Smooth muscle cell (in vitro differentiated cells): ENCODE measurements around the gene EMC8. TPM values are rescaled to one million over a fixed set of nuclear protein-coding genes. Genes with fewer than 3 reads are reported as not detected.

Experiments
- DNase-seq: peaks from one replicate; lab custom pipeline; 2025; ENCODE audit not compliant: unreplicated experiment; lab: John Stamatoyannopoulos, UW
- H2AFZ ChIP-seq: fragments of 200-600 bp; sonication (generic); 2 replicates; pipeline ENCODE4 v1.6.0; 2016; ENCODE audit warnings: antibody characterized with exemption, low read depth, mild to moderate bottlenecking
- H3F3A ChIP-seq: fragments of 200-600 bp; sonication (generic); 2 replicates; pipeline ENCODE4 v1.6.0; 2017; ENCODE audit warnings: antibody characterized with exemption, low read depth
- H3K27ac ChIP-seq: fragments of 200-600 bp; sonication (generic); 2 replicates; pipeline ENCODE4 v1.5.1; 2016; ENCODE audit warnings: low read depth, mild to moderate bottlenecking
- H3K27me3 ChIP-seq: fragments of 200-600 bp; sonication (generic); 2 replicates; pipeline ENCODE4 v1.6.1; 2016; ENCODE audit warnings: low read depth, mild to moderate bottlenecking
- H3K36me3 ChIP-seq: fragments of 200-600 bp; sonication (generic); 2 replicates; pipeline ENCODE4 v1.5.1; 2016; ENCODE audit warnings: low read depth
- H3K4me1 ChIP-seq: fragments of 200-600 bp; sonication (generic); 2 replicates; pipeline ENCODE4 v1.5.1; 2016; ENCODE audit warnings: low read depth
- H3K4me2 ChIP-seq: fragments of 200-600 bp; sonication (generic); 2 replicates; pipeline ENCODE4 v1.6.0; 2016; ENCODE audit warnings: mild to moderate bottlenecking
- H3K4me3 ChIP-seq: fragments of 200-600 bp; sonication (generic); 2 replicates; pipeline ENCODE4 v1.5.1; 2016; ENCODE audit warnings: mild to moderate bottlenecking
- H3K79me2 ChIP-seq: fragments of 200-600 bp; sonication (generic); 2 replicates; pipeline ENCODE4 v1.6.0; 2016; ENCODE audit warnings: low read depth, mild to moderate bottlenecking
- H3K9ac ChIP-seq: fragments of 200-600 bp; sonication (generic); 2 replicates; pipeline ENCODE4 v1.6.0; 2016; ENCODE audit warnings: low read depth
- H3K9me3 ChIP-seq: fragments of 200-600 bp; sonication (generic); replicated peaks from 2 replicates; pipeline ENCODE4 v1.5.1; 2016; ENCODE audit warnings: low read depth
- H4K20me1 ChIP-seq: fragments of 200-600 bp; sonication (generic); 2 replicates; pipeline ENCODE4 v1.6.0; 2016; ENCODE audit warnings: low read depth
- CTCF ChIP-seq: fragments of 200-600 bp; sonication (generic); IDR thresholded peaks from 2 replicates; pipeline ENCODE4 v1.5.1; 2017; ENCODE audit warnings: borderline replicate concordance, mild to moderate bottlenecking, antibody characterized with exemption; ENCODE audit not compliant: insufficient read depth, poor library complexity, severe bottlenecking
- WGBS: methylation state at CpG from one replicate; pipeline ENCODE4 v1.1.7; 2016; ENCODE audit warnings: low lambda C conversion rate; 5-methylcytosine and 5-hydroxymethylcytosine counted together
- polyA plus RNA-seq: library from polyadenylated mRNA; unstranded; fragments of >200 nt; fragmentation: Nextera tagmentation; extraction: Ambion mirVana; gene quantifications from 2 replicates; pipeline ENCODE4 v1.2.1, GENCODE V29; 2016
- total RNA-seq: library from RNA; depleted of rRNA; stranded (reverse); fragments of >200 nt; gene quantifications from 2 replicates; pipeline ENCODE4 v1.2.3, GENCODE V29; 2014

Gene EMC8
- 32.8 and 40.4 TPM in 2 replicates for total RNA-seq
- polyA plus RNA-seq: 40.9 and 49.2 TPM in 2 replicates

GRCh38 chr16:85799497-85800320 lies at the start of gene EMC8, which contains the start of gene COX4I1:
Gene EMC8 (minus strand): TSS chr16:85799544. CDS start chr16:85799295, 249 bp downstream.
Gene COX4I1 (plus strand): TSS chr16:85799695. CDS start chr16:85801206, 1,511 bp downstream.
- Histone ChIP-seq H3K79me2 (peaks cover 75% of the 10 kb centered on the region), H3F3A (no peaks in the 10 kb centered on the region), H3K9ac (peak within 1 kb of the TSS; percentile 99), H3K4me2 (peak within 1 kb of the TSS; percentile 93), H3K36me3 (no peaks in the 10 kb centered on the region), H2AFZ (peak within 1 kb of the TSS; percentile 83), H3K27ac (peak within 1 kb of the TSS; percentile 96), H3K4me1 (peaks cover 19% of the 10 kb centered on the region), H3K4me3 (peak within 1 kb of the TSS; percentile 87), H4K20me1 (peaks cover 59% of the 10 kb centered on the region), H3K27me3 (no peaks in the 10 kb centered on the region), H3K9me3 (no peaks in the 10 kb centered on the region)
- 1% methylated on average over 69 of the region's 87 CpGs for WGBS
- no peak for TF ChIP-seq CTCF
- peak; percentile 65 for DNase-seq

GRCh38 chr16:85848986-85849385 lies 49.6 kb upstream of the EMC8 start:
- no peaks in the 10 kb centered on the region for H3K9me3 ChIP-seq
- 60% methylated on average over 9 of the region's 9 CpGs for WGBS
- H3K27ac ChIP-seq: no peak overlapping the region
- no peaks in the 10 kb centered on the region for H3K79me2 ChIP-seq
- H3K36me3 ChIP-seq: no peaks in the 10 kb centered on the region
- no peak overlapping the region for H3K4me3 ChIP-seq
- no peak overlapping the region for H3K4me2 ChIP-seq
- DNase-seq: no peak
- no peaks in the 10 kb centered on the region for H3K4me1 ChIP-seq
- no peak overlapping the region for H2AFZ ChIP-seq
- H3F3A ChIP-seq: no peaks in the 10 kb centered on the region
- no peaks in the 10 kb centered on the region for H4K20me1 ChIP-seq
- H3K27me3 ChIP-seq: no peaks in the 10 kb centered on the region
- TF ChIP-seq CTCF: no peak
- H3K9ac ChIP-seq: no peak overlapping the region

- no peaks in the 10 kb centered on the region for H3F3A ChIP-seq
- H3K4me1 ChIP-seq: no peaks in the 10 kb centered on the region
- H3K79me2 ChIP-seq: no peaks in the 10 kb centered on the region
- H3K27ac ChIP-seq: no peak overlapping the region
- no peak overlapping the region for H2AFZ ChIP-seq
- no peak overlapping the region for H3K4me2 ChIP-seq
- no peak overlapping the region for H3K4me3 ChIP-seq
- no peak overlapping the region for H3K9ac ChIP-seq
- DNase-seq: no peak
- 88% methylated on average over 39 of the region's 39 CpGs for WGBS
- no peaks in the 10 kb centered on the region for H3K36me3 ChIP-seq
- H3K9me3 ChIP-seq: no peaks in the 10 kb centered on the region
- H3K27me3 ChIP-seq: peaks cover 2% of the 10 kb centered on the region
- TF ChIP-seq CTCF: no peak
- no peaks in the 10 kb centered on the region for H4K20me1 ChIP-seq
These were observed 48.6 kb upstream of the EMC8 start for GRCh38 chr16:85847681-85848601.
